ENCODE data around the gene WDR86. TPM values are rescaled to one million over a fixed set of nuclear protein-coding genes. Genes with fewer than 3 reads are reported as not detected.

WDR86 gene
- total RNA-seq, 1 donor from 2014 or later = 70.5 TPM

DNA sequence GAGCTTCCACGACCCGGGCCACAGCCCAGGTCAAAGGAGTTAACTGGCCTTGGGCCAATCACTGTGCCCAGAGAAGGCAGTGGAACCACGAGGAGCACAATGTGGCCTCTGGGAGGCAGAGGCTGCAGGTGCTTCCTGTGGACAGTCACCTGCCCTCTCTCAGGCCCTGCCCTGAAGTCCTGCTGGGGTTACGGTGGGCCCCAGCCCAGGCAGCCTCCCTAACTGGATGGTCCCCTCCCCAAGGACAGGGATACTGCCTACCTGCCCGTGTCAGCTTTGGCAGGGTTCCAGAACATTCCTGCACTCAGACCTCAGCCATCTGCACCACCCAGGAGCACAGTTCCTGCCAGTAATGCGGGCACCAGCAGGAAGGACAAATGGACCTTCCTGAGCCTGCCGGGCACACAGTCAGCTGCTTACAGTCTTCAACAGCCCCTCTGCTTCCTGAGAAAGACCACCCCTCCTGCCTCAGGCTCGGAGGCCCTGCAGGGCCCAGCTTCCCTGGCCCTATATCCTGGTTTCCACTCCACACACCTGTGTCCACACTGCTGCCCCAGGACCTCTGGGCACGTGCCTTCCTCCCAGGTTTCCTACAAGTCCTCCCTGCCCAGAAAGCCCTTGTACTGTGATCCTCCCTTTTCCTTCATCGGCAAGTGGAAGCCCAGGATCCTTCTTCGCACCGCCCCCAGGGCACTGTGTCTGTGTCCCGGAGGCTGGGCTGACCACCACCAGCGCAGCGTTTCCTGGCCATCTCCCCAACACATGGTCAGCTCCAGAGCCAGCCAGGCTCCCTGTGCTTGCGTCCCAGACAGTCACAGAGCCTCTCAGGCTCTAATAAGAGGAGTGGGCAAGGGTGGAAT, 23.3 kb downstream of the WDR86 start:
- Mint-ChIP-seq H3K27me3 (ENCODE audit: unreplicated experiment) (peaks cover 17% of the 10 kb centered on the region), H3K9me3 (ENCODE audit: unreplicated experiment) (peaks cover 14% of the 10 kb centered on the region), H3K27ac (ENCODE audit: unreplicated experiment) (peak overlapping the region; percentile 52), H3K4me3 (ENCODE audit: unreplicated experiment) (no peak overlapping the region), H3K4me1 (ENCODE audit: low read depth, unreplicated experiment) (peaks cover 14% of the 10 kb centered on the region), H3K36me3 (ENCODE audit: unreplicated experiment) (peaks cover 5% of the 10 kb centered on the region)
- peak; percentile 9 for DNase-seq
- TF ChIP-seq, protein P1, sequence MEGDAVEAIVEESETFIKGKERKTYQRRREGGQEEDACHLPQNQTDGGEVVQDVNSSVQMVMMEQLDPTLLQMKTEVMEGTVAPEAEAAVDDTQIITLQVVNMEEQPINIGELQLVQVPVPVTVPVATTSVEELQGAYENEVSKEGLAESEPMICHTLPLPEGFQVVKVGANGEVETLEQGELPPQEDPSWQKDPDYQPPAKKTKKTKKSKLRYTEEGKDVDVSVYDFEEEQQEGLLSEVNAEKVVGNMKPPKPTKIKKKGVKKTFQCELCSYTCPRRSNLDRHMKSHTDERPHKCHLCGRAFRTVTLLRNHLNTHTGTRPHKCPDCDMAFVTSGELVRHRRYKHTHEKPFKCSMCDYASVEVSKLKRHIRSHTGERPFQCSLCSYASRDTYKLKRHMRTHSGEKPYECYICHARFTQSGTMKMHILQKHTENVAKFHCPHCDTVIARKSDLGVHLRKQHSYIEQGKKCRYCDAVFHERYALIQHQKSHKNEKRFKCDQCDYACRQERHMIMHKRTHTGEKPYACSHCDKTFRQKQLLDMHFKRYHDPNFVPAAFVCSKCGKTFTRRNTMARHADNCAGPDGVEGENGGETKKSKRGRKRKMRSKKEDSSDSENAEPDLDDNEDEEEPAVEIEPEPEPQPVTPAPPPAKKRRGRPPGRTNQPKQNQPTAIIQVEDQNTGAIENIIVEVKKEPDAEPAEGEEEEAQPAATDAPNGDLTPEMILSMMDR (IDR thresholded peaks at IDR 0.05; ENCODE audit: partially characterized antibody, unreplicated experiment) = no peak

GRCh38 chr7:151385626-151386300, 24.1 kb downstream of the WDR86 start:
- DNase-seq = no peak
- Mint-ChIP-seq H3K27me3 (ENCODE audit: unreplicated experiment) (peaks cover 17% of the 10 kb centered on the region), H3K27ac (ENCODE audit: unreplicated experiment) (no peak overlapping the region), H3K4me1 (ENCODE audit: low read depth, unreplicated experiment) (peaks cover 14% of the 10 kb centered on the region), H3K36me3 (ENCODE audit: unreplicated experiment) (peaks cover 5% of the 10 kb centered on the region), H3K9me3 (ENCODE audit: unreplicated experiment) (peaks cover 14% of the 10 kb centered on the region), H3K4me3 (ENCODE audit: unreplicated experiment) (no peak overlapping the region)
- TF ChIP-seq, protein P1 (IDR thresholded peaks at IDR 0.05; ENCODE audit: partially characterized antibody, unreplicated experiment) = no peak

DNA sequence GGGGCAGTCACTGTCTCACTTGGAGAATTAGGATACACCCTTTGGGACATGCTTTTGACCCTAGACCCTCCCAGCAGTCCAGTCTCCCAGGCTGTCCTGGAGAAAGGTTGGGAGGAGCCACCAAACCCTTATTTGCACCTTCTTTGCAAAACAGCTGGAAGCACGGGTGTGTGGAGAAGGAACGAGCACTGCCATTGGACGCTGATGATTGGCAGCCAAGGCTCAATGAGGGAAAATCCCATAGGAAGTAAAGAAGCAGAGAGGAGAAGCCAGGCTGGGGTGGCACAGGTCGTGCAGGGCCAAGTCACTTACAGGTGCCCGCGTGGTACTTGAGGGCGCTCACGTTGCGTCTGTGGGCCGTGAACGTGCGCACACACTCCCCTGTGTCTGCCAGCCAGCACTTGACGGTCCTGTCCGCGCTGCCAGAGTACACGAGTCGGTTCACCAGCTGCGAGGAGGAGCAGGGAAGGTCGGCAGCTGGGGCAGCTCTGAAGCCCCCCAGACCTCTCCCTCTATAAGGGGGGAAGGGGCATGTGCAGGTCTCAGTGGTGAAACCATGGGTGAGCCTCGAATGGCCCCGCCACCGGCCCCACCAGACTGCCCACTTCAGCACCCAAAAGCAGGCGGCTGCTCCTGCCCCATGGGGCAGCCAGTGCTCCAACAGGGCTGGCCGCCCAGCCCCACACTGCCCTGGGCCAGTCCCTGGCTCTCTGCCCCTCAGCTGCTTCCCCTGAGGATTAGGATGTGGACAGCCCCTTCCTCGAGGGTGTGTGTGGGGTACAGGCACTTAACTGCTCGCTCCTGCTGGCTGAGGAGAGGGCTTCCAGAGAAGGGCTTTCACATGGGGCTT, 24.8 kb downstream of the WDR86 start:
- Mint-ChIP-seq H3K27me3 (ENCODE audit: unreplicated experiment) (peaks cover 17% of the 10 kb centered on the region), H3K4me3 (ENCODE audit: unreplicated experiment) (no peak overlapping the region), H3K27ac (ENCODE audit: unreplicated experiment) (no peak overlapping the region), H3K4me1 (ENCODE audit: low read depth, unreplicated experiment) (peaks cover 12% of the 10 kb centered on the region), H3K9me3 (ENCODE audit: unreplicated experiment) (peaks cover 10% of the 10 kb centered on the region), H3K36me3 (ENCODE audit: unreplicated experiment) (peaks cover 5% of the 10 kb centered on the region)
- no peak for DNase-seq
- TF ChIP-seq, protein P1 (IDR thresholded peaks at IDR 0.05; ENCODE audit: partially characterized antibody, unreplicated experiment) = no peak

- TF ChIP-seq, protein P1 (IDR thresholded peaks at IDR 0.05; ENCODE audit: partially characterized antibody, unreplicated experiment) = no peak
- Mint-ChIP-seq H3K36me3 (ENCODE audit: unreplicated experiment) (peaks cover 5% of the 10 kb centered on the region), H3K4me1 (ENCODE audit: low read depth, unreplicated experiment) (peaks cover 12% of the 10 kb centered on the region), H3K4me3 (ENCODE audit: unreplicated experiment) (no peak overlapping the region), H3K27me3 (ENCODE audit: unreplicated experiment) (peaks cover 19% of the 10 kb centered on the region), H3K27ac (ENCODE audit: unreplicated experiment) (no peak overlapping the region), H3K9me3 (ENCODE audit: unreplicated experiment) (peaks cover 10% of the 10 kb centered on the region)
- DNase-seq = no peak
Observed at GRCh38 chr7:151384352-151384697, 25.5 kb downstream of the WDR86 start.

Data from glutamatergic neuron (in vitro differentiated cells).